Measurements from ENCODE around the gene RANBP1. TPM values are rescaled to one million over a fixed set of nuclear protein-coding genes. Genes with fewer than 3 reads are reported as not detected.

The RANBP1 gene
- polyA plus RNA-seq, 2 of the 4 experiments (the other 2 are of a cell fraction) = 239 to 338 TPM

DNA sequence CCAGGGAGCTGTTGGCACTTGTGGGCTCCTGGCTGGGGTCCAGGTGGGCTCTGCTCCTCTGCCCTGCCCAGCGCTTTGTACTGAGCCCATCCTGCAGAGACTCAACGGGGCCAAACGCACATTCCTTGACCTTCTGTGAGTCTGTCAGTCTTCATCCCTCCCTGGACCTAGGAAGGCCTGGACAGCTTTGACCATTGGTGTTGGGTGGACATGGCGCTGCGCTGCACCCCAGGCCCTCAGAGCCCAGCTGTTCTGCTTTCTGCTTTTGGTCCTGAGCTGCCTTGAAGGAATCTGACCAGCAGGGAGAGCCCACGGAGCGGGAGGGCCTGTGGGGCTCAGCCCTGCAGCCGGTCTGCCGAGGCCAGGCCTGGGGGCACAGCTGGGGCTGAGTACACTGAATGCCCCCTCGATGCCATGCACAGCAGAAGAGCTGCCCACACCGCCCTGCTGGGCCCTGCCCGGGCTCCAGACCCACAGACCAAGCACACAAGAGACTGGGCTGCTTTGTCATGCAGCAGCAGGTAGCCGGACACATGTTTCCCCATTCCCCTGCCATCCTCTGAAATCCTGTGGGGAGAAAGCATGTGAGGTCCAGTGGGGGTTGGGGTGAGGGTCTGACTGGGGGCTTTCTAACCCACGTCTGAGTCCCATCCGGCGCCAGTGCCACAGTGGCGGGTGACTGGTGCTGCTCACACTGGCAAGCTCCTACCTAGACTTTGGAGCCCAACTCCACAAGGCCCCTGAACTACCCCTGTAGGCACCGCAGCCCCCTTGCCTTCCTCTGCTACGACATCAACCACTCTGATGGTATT, 59.1 kb downstream of the RANBP1 start:
- FAIRE-seq (no peak), DNase-seq (ENCODE audit: low read depth in 1 of 2, low spot score in 1 of 2) (no peak), ATAC-seq (peak; percentile 35 to 76; a peak in 4 of 6 replicates)
- ChIA-PET CTCF (interaction anchor here (0.5 to 1.0 kb wide), 4 partner anchors 18 to 1888 kb away, joined by 3 read pairs; no protein-coding TSS in a partner anchor), POLR2A (no interaction called here)
- TF ChIP-seq HOXB5 (CRISPR knock-in tag; IDR thresholded peaks at IDR 0.05) (no peak), POLR2AphosphoS2 (conservative IDR thresholded peaks at IDR 0.05; ENCODE audit: low read length) (no peak), HEYL (CRISPR knock-in tag; IDR thresholded peaks at IDR 0.05) (no peak), PHF8 (IDR thresholded peaks at IDR 0.05; ENCODE audit: borderline replicate concordance, low read depth) (no peak), RFX5 (IDR thresholded peaks at IDR 0.05) (no peak), HOXB13 (CRISPR knock-in tag; IDR thresholded peaks at IDR 0.05; ENCODE audit: low read depth) (no peak), HES2 (IDR thresholded peaks at IDR 0.05) (no peak), CTCF (IDR thresholded peaks at IDR 0.05) (no peak), FOSL2 (IDR thresholded peaks at IDR 0.05) (no peak), FOSL2 (CRISPR knock-in tag; IDR thresholded peaks at IDR 0.05) (no peak)
- TF ChIP-seq, protein P1, sequence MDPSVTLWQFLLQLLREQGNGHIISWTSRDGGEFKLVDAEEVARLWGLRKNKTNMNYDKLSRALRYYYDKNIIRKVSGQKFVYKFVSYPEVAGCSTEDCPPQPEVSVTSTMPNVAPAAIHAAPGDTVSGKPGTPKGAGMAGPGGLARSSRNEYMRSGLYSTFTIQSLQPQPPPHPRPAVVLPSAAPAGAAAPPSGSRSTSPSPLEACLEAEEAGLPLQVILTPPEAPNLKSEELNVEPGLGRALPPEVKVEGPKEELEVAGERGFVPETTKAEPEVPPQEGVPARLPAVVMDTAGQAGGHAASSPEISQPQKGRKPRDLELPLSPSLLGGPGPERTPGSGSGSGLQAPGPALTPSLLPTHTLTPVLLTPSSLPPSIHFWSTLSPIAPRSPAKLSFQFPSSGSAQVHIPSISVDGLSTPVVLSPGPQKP (IDR thresholded peaks at IDR 0.05; ENCODE audit: low read depth, low read length) = no peak
- H3K4me1 ChIP-seq = no peaks in the 10 kb centered on the region
- WGBS (ENCODE audit: missing lambda C conversion rate) = 55% methylated on average over 4 of the region's 19 CpGs
- H3K4me2 ChIP-seq = no peak overlapping the region
- no peaks in the 10 kb centered on the region for H3K9me3 ChIP-seq
- no peak overlapping the region for H3K4me3 ChIP-seq
- no peak overlapping the region for H3K27ac ChIP-seq

DNA sequence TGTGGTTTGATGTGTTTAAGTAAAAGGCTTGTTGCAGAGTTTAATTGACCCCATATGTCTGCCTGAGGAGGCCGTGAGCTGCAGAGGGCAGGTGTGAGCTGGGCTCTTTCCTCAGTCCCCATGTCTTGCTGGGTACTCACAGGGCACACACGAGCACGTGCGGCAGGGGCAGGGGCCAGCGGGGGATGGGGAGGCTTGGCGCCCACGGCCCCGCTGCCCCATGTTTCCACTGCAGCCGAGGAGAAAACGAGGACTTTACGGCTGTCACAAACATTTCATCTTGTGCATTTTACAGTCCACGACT, 59.6 kb downstream of the RANBP1 start:
- H3K4me3 ChIP-seq = no peak overlapping the region
- ATAC-seq (peak in 1 of 2 experiments; percentile 26; a peak in 1 of 6 replicates), DNase-seq (ENCODE audit: low read depth in 1 of 2, low spot score in 1 of 2) (peak in 1 of 2 experiments; percentile 11), FAIRE-seq (no peak)
- 69% methylated on average over 5 of the region's 12 CpGs for WGBS (ENCODE audit: missing lambda C conversion rate)
- H3K4me2 ChIP-seq = no peak overlapping the region
- H3K9me3 ChIP-seq = no peaks in the 10 kb centered on the region
- ChIA-PET CTCF (interaction anchor here (0.8 to 1.0 kb wide), 2 partner anchors 19 to 63 kb away, joined by 3 read pairs; no protein-coding TSS in a partner anchor), POLR2A (no interaction called here)
- H3K4me1 ChIP-seq = no peaks in the 10 kb centered on the region
- H3K27ac ChIP-seq = no peak overlapping the region
- no peak for TF ChIP-seq RAD21 (conservative IDR thresholded peaks at IDR 0.05 in 1 of 2, IDR thresholded peaks at IDR 0.05 in 1 of 2)
- TF ChIP-seq, protein P2, sequence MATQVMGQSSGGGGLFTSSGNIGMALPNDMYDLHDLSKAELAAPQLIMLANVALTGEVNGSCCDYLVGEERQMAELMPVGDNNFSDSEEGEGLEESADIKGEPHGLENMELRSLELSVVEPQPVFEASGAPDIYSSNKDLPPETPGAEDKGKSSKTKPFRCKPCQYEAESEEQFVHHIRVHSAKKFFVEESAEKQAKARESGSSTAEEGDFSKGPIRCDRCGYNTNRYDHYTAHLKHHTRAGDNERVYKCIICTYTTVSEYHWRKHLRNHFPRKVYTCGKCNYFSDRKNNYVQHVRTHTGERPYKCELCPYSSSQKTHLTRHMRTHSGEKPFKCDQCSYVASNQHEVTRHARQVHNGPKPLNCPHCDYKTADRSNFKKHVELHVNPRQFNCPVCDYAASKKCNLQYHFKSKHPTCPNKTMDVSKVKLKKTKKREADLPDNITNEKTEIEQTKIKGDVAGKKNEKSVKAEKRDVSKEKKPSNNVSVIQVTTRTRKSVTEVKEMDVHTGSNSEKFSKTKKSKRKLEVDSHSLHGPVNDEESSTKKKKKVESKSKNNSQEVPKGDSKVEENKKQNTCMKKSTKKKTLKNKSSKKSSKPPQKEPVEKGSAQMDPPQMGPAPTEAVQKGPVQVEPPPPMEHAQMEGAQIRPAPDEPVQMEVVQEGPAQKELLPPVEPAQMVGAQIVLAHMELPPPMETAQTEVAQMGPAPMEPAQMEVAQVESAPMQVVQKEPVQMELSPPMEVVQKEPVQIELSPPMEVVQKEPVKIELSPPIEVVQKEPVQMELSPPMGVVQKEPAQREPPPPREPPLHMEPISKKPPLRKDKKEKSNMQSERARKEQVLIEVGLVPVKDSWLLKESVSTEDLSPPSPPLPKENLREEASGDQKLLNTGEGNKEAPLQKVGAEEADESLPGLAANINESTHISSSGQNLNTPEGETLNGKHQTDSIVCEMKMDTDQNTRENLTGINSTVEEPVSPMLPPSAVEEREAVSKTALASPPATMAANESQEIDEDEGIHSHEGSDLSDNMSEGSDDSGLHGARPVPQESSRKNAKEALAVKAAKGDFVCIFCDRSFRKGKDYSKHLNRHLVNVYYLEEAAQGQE (IDR thresholded peaks at IDR 0.05) = no peak
- no peak for TF ChIP-seq POLR2AphosphoS2 (conservative IDR thresholded peaks at IDR 0.05; ENCODE audit: low read length)
